ENCODE measurements around the gene TTC6.
"Not testable (repeated sequence)": the region's sequence is repeated elsewhere in the genome, so short reads cannot be mapped to it uniquely, and the experiment has no call there.

The TTC6 gene, protein sequence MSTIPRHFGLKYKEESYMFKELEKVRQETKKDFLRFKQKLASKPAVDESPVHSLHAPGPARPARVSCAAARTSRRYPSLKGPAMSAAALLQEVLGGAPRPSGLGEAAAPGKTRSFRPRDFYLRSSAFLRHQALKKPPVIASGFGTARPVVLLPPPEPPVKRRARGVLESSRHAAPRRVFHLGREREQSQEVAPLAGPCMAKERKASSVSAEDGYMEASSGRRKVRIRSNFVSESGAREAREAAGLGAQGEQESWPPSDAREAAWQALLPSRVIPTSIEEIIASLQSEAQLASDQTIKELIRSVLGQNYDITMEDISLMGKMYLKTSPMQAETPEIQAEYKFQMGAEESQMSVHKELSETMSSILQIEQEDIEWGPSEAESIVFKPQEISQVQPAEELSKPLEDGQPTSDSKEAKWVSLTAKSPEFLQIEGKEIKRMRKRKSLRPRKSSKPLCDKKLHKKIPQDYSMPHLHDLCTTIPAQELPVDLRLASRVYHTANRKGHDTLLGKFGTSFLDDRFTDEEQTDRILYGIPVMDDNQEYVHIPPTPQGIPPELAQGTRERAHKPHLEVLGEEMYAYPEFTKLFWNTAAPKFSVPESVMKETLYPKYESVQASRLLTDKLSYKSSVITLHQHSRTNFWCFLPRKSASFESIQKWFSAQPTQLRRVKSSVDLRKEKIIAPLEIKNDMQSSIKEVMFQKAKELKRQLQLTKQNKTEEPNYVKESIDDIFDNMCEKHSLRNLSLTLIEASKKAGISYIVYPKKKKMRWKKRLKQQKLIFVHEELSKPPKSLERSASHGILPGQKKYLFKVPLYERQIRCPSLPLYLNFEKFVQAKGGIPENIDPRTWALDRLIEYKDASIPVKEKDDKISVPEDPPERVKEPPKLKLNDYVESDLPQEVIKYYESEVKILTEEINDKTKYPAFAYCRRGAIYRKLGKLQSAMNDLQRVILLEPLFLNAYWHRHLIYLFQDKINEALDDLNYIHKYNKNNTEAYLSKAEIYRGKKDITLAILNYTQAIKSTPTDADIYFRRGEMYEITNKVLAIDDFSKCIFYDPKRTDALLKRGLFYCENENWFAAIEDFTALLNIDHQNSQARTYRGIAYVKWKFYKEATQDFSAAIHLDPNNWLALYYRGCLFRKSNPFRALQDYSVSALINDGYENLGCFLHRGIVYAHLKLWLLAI (N-terminal part only)

DNA sequence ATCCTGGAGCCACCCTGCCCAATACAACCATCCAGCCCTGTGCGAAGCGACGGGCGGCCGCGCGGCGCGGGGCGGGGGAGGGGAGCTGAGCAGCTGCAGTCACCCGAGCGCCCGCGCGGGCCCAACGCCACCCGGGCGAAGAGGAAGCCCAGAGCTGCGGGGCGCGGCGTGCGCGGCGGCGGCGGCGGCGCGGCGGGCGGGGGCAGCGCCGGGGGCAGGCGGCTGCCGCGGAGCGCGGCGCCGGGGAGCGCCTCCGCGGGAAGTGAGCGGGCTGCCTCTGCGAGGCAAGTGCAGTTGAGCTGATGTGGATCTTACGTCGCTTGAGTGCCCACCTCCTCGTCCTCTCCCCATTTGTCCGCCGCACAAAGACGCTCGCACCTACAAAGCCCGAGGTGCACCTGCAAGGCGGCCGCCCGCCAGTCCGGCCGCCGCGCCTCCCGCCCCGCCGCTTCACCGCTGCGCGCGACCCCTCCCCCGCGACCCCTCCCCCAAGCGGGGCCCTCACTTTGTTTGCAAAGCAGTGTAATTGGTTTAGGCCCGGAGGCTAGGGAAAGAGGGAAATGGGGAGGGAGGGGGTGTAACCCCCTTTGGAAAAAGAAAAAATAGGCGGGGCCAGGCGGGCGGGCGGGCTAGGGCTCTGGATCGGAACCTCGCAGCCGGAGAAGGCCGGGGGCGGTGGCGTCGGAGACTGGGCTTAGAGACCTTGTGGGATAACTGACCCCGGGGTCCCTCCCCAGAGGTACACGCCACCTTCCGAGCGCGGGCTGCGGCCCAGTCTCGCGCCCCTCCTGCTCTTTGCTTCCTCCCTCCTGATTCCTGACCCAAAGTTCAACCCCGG is at the start of gene TTC6, which contains the start of gene FOXA1:
TSS of gene TTC6 (plus strand) at position 659 of the 838 bp plus-strand sequence. CDS start 26,436 bp downstream, outside the sequence.
TSS of gene FOXA1 (minus strand) at position 279 of the 838 bp plus-strand sequence. CDS start at position 2, 277 bp downstream.
- in situ Hi-C loops (cut with HindIII; ENCODE audit: low sequenced_read_pairs): no loop called here

DNA sequence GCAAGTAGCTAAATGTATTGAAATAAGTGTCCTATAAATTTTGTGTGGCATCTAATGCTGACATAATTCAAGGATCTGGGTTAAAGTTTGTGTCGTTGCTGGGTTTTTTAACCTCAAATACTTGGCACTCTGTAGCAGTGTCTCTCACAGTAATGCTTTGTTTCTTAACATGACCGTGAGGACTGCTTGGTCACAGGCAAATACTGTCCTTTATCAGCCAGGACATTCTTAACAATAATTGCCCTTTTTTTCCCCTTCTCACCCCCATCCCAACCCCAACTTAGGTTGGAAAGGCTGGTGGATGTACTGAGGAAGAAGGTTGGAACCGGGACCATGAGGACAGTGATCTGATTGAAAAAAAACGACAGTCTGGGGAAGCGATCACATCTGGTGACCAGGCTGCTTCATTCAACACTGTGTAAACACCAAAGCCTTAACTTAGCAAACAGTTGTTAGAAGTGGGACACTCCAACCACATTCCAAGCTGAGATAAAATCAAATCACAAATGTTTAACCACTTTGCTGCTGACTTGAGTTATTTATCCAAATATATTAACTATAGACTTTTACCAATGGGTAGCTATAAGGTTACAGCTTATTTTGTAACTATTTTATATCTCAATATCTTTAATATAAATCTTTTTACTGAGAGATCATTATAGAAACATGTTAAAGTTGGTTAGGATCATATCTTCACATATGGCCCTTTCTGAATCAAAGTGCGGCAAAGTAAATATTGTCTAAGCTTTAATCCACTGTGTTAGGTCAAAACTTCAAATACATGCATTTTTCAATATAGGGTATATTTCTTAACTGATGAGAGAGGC is 48.6 kb upstream of the TTC6 start:
- in situ Hi-C loops (cut with HindIII; ENCODE audit: low sequenced_read_pairs): no loop called here

DNA sequence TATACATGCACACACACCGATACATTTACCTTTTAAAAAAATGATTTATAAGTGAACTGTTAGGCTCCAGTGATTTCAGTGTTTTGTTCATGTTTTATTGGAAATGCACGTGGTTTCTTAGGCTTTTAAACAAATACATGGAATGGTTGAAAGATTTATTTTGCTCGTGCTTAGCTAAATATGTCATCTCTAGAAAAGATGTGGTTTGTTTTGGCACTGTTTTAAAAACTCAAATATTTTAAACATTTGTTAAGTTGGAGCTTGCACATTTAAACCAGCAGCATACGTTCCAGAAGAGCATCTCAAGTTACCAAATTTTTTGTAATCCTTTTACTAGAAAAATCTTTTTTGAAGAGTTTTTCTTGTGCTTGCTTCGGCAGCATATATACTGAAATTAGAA is 44.9 kb upstream of the TTC6 start:
- in situ Hi-C loops (cut with HindIII; ENCODE audit: low sequenced_read_pairs): no loop called here

DNA sequence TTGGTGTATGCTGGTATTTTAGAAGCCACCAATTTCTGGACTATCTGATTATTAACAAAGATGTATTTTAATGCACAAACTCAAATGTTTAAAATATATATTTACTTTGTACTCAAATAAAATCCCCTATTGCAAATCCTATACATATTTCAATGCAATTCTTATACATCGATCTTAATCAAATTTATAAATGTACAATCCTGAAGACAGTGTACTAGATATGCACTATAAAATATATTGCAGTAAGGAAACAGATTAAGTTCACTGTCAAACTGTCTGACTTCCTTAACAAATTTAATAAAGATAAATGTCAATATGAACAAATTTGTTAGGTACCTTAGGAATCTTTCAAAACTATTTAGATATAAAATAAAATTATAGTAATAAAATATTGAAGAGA is 44.3 kb upstream of the TTC6 start:
- in situ Hi-C loops (cut with HindIII; ENCODE audit: low sequenced_read_pairs): no loop called here

DNA sequence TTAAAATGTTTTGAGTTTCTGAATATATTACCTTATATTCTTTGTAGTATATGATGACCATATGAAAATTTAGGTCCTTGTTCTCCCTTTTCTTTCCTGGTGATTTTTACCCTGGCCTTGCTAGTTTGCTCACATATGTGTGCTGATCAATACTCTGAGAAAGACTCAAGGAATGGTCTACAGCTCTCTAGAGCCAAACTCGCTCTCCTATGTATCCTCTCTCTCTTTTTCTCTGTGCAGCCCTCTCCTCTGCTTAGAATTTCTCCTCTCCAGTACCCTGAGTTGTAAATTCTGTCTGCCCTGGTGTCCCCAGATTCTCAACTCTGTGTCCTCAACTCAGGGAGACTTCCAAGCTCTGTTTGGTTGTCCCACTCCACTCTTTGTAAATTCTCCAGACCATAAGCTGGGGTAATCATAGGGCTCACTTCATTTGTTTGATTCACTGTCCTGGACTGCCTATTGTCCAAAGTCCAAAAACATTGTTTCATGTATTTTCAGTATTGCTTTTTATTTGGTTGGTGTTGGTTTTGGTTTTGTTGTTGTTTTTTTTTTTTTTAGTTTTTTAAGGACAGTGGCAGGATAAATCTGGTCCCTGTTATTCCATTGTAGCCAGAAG is 41.4 kb upstream of the TTC6 start:
- in situ Hi-C loops (cut with HindIII; ENCODE audit: low sequenced_read_pairs): no loop called here

DNA sequence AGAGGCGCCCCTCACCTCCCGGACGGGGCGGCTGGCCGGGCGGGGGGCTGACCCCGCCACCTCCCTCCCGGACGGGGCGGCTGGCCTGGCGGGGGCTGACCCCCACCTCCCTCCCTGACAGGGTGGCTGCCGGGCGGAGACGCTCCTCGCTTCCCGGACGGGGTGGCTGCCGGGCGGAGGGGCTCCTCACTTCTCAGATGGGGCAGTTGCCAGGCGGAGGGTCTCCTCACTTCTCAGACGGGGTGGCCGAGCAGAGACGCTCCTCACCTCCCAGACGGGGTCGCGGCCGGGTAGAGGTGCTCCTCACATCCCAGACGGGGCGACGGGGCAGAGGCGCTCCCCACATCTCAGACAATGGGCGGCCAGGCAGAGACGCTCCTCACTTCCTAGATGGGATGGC is 39.8 kb upstream of the TTC6 start:
- in situ Hi-C loops (cut with HindIII; ENCODE audit: low sequenced_read_pairs): not testable (repeated sequence)

DNA sequence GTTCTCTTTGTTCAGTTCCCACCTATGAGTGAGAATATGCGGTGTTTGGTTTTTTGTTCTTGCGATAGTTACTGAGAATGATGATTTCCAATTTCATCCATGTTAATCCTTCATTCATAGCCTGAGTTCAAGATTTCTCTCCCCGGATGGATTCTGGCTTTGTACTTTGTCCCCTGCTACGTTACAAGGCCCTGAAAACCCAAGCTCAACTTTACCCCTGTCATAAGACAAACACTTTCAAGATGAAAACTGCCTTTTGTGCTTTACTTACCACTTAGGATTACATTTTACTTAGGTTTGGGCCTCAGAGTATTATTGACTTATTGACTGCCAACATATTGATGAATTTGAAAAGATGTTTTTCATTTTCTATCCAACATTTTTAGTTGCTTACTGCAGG is 36.7 kb upstream of the TTC6 start:
- in situ Hi-C loops (cut with HindIII; ENCODE audit: low sequenced_read_pairs): no loop called here

DNA sequence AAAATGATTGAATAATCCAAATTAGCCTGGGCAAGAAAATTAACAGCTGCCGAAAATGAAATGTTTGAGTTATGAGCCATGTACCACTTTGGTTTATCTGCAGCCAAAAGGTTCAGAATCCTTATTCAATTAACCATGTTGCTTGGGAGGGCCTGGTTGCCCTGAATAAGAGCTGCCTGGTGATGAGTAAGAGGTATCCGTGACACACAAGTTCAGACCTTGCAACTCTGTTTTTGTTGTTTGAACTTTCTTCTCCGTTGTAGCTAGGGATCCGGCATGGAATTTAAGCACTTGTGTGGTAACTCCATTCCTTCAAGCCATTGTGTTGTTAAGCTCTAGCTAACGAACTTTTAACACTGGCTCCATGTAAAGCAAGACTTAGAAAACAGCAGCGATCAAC is 36.0 kb upstream of the TTC6 start:
- in situ Hi-C loops (cut with HindIII; ENCODE audit: low sequenced_read_pairs): no loop called here

DNA sequence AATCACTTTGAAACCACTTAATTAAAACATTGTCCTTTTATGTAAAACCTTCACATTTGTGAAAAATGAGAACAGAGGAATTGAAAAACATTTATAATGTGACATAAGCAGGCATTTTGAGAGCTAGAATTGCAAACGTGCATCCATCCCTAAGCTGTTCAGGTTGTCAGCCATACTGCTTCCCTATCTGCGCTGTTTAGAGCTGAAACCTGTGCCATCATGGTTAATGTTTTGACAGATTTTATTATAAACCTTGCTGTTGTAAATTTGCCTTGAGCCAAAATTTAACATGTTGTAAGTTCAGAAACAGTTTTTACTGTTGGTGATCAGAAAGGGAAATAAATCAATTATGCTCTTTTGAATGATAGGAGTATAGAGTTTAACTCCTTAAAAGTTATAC is 32.2 kb upstream of the TTC6 start:
- in situ Hi-C loops (cut with HindIII; ENCODE audit: low sequenced_read_pairs): loop anchor here (10.0 kb wide), 1 partner anchor 318 kb away; no protein-coding TSS in a partner anchor

DNA sequence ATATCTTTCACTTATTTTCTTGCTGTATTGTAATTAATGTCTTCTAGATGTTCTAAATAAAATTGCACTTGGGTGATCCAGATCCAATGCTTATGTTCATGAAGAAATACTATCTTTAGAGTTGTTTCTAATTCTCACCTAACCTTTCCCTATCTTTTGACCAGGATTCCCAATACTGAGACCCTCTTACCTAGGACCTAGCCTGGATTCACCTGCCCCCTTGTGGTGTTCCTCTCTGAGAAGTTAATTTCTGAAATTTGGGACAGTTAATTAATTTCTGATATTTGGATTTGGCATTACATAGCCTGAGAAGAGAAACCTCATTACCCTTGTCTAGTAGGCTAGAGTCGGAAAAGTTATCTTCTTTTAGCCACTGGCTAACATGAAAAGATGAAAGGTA is 29.9 kb upstream of the TTC6 start:
- in situ Hi-C loops (cut with HindIII; ENCODE audit: low sequenced_read_pairs): loop anchor here (5.0 to 10.0 kb wide), 2 partner anchors 128 to 321 kb away; no protein-coding TSS in a partner anchor

DNA sequence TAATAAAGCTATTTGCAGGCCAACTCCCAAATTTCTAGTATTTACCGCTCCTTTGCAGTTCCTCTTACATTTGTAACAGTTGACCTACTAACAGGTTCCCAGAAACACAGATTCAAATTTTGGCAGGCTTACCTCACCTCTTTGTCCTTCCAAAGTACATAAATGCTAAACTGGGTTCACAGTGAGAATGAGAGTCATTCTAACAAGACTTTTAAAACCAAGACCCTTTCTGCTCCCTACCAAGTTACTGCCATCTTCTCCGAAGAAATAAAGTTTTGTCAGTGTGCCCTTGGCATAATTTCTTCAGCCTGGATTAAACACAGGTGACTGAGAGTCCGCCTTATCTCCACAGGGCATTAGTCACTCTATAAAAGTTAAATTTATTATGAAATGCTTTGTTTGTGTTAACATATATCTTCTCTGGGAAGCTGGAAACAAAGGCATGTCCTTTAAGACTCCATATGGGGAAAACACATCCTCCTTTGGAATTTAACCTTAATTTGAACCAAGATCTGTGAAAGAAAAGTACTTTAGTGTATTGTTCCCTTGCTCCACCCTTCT is 28.5 kb upstream of the TTC6 start:
- in situ Hi-C loops (cut with HindIII; ENCODE audit: low sequenced_read_pairs): loop anchor here (5.0 to 10.0 kb wide), 2 partner anchors 130 to 322 kb away; no protein-coding TSS in a partner anchor

DNA sequence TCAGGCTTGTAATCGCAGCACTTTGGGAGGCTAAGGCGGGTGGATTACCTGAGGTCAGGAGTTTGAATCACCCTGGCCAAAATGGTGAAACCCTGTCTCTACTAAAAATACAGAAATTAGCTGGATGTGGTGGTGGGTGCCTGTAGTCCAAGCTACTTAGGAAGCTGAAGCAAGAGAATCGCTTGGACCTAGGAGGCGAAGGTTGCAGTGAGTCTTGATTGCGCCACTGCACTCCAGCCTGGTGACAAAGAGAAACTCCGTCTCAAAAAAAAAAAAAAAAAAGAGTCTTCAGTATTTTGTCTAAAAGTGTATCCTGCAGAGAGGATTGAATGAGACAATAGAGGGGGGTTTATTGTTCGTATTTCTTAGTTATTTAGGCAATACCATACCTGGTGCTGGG is 25.7 kb upstream of the TTC6 start:
- in situ Hi-C loops (cut with HindIII; ENCODE audit: low sequenced_read_pairs): loop anchor here (5.0 to 10.0 kb wide), 2 partner anchors 132 to 325 kb away; no protein-coding TSS in a partner anchor

DNA sequence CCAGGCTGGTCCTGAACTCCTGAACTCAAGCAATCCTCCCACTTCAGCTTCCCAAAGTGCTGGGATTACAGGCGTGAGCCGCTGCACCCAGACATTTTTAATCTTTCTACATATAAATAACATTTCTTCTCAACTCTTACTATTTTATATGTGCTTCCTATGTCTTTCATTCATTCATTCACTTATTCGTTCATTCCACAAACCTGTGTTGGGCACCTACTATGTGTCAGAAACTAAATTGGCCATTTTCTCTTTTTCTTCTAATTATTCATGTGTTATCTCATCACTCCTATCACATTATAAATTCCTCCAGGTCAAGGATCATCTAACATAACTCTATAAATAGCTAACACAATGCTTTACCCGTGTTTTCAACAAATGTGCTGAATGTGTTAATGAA is 24.0 kb upstream of the TTC6 start:
- in situ Hi-C loops (cut with HindIII; ENCODE audit: low sequenced_read_pairs): no loop called here

DNA sequence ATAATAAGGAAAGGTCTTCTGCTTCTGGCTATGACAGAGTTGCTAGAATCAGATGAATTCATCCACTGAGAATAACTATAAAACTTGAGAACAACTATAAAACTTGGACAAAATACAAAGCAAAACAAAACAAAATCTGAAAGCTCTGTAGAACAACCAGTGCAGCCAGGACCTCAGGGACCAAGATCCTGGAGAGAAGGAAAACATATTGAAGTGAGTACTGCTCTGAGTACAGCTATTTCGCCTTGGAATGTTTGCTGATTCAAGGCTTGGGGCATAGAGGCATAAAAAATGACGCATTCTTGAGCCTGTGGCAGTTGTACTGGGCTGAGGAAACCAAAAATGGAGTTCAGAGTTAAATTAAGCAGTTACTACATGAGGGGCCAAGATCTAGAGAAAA is 22.1 kb upstream of the TTC6 start:
- in situ Hi-C loops (cut with HindIII; ENCODE audit: low sequenced_read_pairs): no loop called here

DNA sequence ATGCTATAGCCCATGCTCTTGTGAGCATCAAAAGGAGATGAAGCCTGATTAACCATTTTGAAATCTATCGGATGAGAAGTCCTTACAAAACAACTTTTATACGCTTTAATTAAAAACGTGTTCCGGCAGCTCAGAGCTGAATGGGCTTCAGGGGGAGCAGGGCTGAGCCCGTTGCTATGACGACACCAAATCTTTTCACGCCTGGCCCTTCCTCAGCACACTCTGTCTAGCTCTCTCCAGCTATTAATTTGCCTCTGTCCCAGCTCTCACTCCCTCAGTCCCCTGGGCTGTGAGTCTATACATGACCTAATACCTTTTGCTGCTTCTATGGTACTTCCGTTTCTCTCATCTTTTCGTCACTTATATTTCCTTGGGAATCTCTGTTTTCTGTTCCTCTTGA is 16.2 kb upstream of the TTC6 start:
- in situ Hi-C loops (cut with HindIII; ENCODE audit: low sequenced_read_pairs): no loop called here

DNA sequence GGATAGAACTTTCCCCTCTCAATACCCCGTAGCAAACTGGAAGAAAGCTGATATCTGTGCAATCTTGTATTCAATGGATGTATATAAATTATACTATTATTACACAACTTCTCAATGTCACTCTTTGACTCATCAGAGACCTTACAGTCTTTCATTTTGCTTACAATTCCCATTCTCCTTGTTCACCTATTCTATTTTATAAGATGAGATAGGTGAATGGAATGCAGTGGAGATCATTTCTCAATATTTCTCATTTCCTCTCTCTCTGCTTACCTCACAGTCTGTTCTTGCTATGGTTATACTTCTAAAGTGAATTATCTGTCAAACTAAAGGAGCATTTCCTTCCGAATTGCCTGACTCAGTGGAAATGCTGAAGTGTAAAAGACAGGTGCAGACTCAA is 15.3 kb upstream of the TTC6 start:
- in situ Hi-C loops (cut with HindIII; ENCODE audit: low sequenced_read_pairs): loop anchor here (10.0 kb wide), 1 partner anchor 325 kb away; no protein-coding TSS in a partner anchor

DNA sequence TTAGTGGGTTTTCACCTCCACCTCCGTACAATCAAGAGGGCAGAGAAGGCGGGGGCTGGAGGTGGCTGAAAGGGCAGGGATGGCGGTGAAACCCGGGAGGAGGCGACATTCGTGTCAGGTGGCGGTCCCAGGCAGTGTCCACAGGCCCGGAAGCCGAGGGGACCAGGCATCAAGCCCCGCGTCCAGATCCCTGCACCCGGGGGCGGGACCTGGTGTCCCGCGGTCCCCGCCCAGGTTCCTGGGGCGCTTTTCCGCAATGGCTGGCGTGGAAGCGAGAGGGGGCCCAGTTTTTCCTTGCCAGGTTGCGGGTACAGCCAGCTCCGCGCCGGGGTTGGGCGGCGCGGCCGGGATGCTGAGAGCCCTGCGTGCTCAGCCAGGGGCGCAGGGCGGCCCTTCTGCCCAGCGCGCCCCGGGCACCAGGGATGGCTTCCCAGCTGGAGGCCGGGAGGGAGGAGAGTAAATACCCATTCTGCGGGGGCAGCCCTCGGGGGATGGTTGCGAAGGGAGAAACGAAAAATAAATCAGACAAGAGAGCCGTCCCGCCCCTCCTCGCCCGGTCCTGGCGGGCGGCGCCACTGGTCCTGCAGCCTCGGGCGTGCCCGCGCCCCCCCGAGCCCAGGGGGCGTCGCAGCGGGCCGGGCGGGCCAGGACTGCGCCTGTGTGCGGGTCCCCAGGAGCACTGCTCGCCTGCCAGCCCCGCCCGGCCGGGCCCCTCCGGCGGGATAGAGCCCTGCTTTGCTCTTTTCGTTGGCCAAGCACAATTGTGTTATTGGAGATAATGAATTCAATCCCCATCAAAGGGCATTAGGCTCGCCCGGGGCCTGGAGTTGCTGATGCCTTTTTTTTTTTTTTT is 11.8 kb upstream of the TTC6 start:
- in situ Hi-C loops (cut with HindIII; ENCODE audit: low sequenced_read_pairs): loop anchor here (10.0 kb wide), 1 partner anchor 329 kb away; no protein-coding TSS in a partner anchor

Measured in DLD1 (cell line).